Stimulated activated effector memory CD8-positive, alpha-beta T cell treated with anti-CD3 and anti-CD28 coated beads, Interleukin-12 subunit alpha, Interleukin-12 subunit beta, amount 100 ng/mL, for 72 hours (primary cell): ENCODE results near the gene PFAS.
"Not testable (repeated sequence)": the region's sequence is repeated elsewhere in the genome, so short reads cannot be mapped to it uniquely, and the experiment has no call there.

Source experiments
- ATAC-seq: fragments of 150-1000 bp; cut with Tn5 transposase; 2 replicates; pipeline ENCODE4 v1.10.0; 2021
- DNase-seq, 2 donors: peaks; one replicate each; pipeline ENCODE4 v3.0.0; 2021 to 2022; ENCODE audit warnings: low spot score in 2 of 2
- H3K27ac Mint-ChIP-seq: one replicate; pipeline ENCODE4 v1.8.0; 2022; ENCODE audit warnings: mild to moderate bottlenecking, mixed read lengths
- H3K36me3 Mint-ChIP-seq: one replicate; pipeline ENCODE4 v1.8.0; 2022; ENCODE audit warnings: mild to moderate bottlenecking, mixed read lengths
- H3K4me1 Mint-ChIP-seq: one replicate; pipeline ENCODE4 v1.8.0; 2022; ENCODE audit warnings: mixed read lengths
- H3K4me3 Mint-ChIP-seq: one replicate; pipeline ENCODE4 v1.8.0; 2022; ENCODE audit warnings: mild to moderate bottlenecking, mixed read lengths
- H3K9me3 Mint-ChIP-seq: one replicate; pipeline ENCODE4 v1.8.0; 2022; ENCODE audit warnings: mixed read lengths

Gene PFAS

GRCh38 chr17:8249621-8250500 lies 772 bp downstream of the PFAS start:
- no peaks in the 10 kb centered on the region for H3K9me3 Mint-ChIP-seq
- DNase-seq (no peak), ATAC-seq (no peak)
- H3K27ac Mint-ChIP-seq, result peak overlapping the region; percentile 98
- peaks cover 42% of the 10 kb centered on the region for H3K4me1 Mint-ChIP-seq
- H3K4me3 Mint-ChIP-seq, result peak overlapping the region; percentile 95
- H3K36me3 Mint-ChIP-seq, result peaks cover 66% of the 10 kb centered on the region

GRCh38 chr17:8251411-8251810 lies 2.3 kb downstream of the PFAS start:
- Mint-ChIP-seq H3K4me1 (peaks cover 26% of the 10 kb centered on the region), H3K36me3 (peaks cover 67% of the 10 kb centered on the region)
- not testable (repeated sequence) for H3K4me3 Mint-ChIP-seq, ATAC-seq, H3K27ac Mint-ChIP-seq, H3K9me3 Mint-ChIP-seq, DNase-seq

GRCh38 chr17:8253801-8254200 lies 4.7 kb downstream of the PFAS start:
- Mint-ChIP-seq H3K9me3 (no peaks in the 10 kb centered on the region), H3K4me1 (peaks cover 17% of the 10 kb centered on the region), H3K4me3 (no peak overlapping the region), H3K27ac (no peak overlapping the region), H3K36me3 (peaks cover 67% of the 10 kb centered on the region)
- DNase-seq (no peak), ATAC-seq (no peak)

- H3K4me3 Mint-ChIP-seq, result no peak overlapping the region
- H3K36me3 Mint-ChIP-seq, result peaks cover 70% of the 10 kb centered on the region
- no peak for ATAC-seq
- no peak overlapping the region for H3K27ac Mint-ChIP-seq
- DNase-seq, result no peak
- H3K9me3 Mint-ChIP-seq, result no peaks in the 10 kb centered on the region
- peaks cover 10% of the 10 kb centered on the region for H3K4me1 Mint-ChIP-seq
These were observed 5.8 kb downstream of the PFAS start for GRCh38 chr17:8254881-8255280.

- Mint-ChIP-seq H3K9me3 (no peaks in the 10 kb centered on the region), H3K36me3 (peaks cover 71% of the 10 kb centered on the region), H3K4me1 (peaks cover 4% of the 10 kb centered on the region), H3K4me3 (no peak overlapping the region), H3K27ac (no peak overlapping the region)
- ATAC-seq, result no peak
- no peak for DNase-seq
These were observed 6.4 kb downstream of the PFAS start for GRCh38 chr17:8255499-8255898.

- H3K4me3 Mint-ChIP-seq, result no peak overlapping the region
- H3K4me1 Mint-ChIP-seq, result no peaks in the 10 kb centered on the region
- no peaks in the 10 kb centered on the region for H3K9me3 Mint-ChIP-seq
- no peak for DNase-seq
- H3K36me3 Mint-ChIP-seq, result peaks cover 77% of the 10 kb centered on the region
- no peak for ATAC-seq
- no peak overlapping the region for H3K27ac Mint-ChIP-seq
These were observed 7.2 kb downstream of the PFAS start for GRCh38 chr17:8256291-8256690.

GRCh38 chr17:8256691-8257090 lies 7.6 kb downstream of the PFAS start:
- Mint-ChIP-seq H3K36me3 (peaks cover 81% of the 10 kb centered on the region), H3K4me1 (no peaks in the 10 kb centered on the region), H3K4me3 (no peak overlapping the region)

GRCh38 chr17:8257801-8258200 lies 8.7 kb downstream of the PFAS start:
- ATAC-seq (peak; percentile 43), DNase-seq (no peak)
- H3K27ac Mint-ChIP-seq, result no peak overlapping the region
- no peaks in the 10 kb centered on the region for H3K4me1 Mint-ChIP-seq
- H3K9me3 Mint-ChIP-seq, result no peaks in the 10 kb centered on the region
- peaks cover 92% of the 10 kb centered on the region for H3K36me3 Mint-ChIP-seq
- H3K4me3 Mint-ChIP-seq, result no peak overlapping the region

More at GRCh38 chr17:8256691-8257090, 7.6 kb downstream of the PFAS start:
- ATAC-seq, result no peak
- H3K9me3 Mint-ChIP-seq, result no peaks in the 10 kb centered on the region
- DNase-seq, result no peak
- H3K27ac Mint-ChIP-seq, result no peak overlapping the region

- no peaks in the 10 kb centered on the region for H3K4me1 Mint-ChIP-seq
- H3K36me3 Mint-ChIP-seq, result peaks cover 96% of the 10 kb centered on the region
- DNase-seq (no peak), ATAC-seq (no peak)
- no peak overlapping the region for H3K27ac Mint-ChIP-seq
- H3K9me3 Mint-ChIP-seq, result no peaks in the 10 kb centered on the region
- H3K4me3 Mint-ChIP-seq, result no peak overlapping the region
These were observed 15.2 kb downstream of the PFAS start for GRCh38 chr17:8264320-8264719.

GRCh38 chr17:8264836-8265542 lies 15.9 kb downstream of the PFAS start:
- H3K36me3 Mint-ChIP-seq, result peaks cover 96% of the 10 kb centered on the region
- H3K4me3 Mint-ChIP-seq, result no peak overlapping the region
- ATAC-seq (no peak), DNase-seq (no peak)
- H3K27ac Mint-ChIP-seq, result no peak overlapping the region
- no peaks in the 10 kb centered on the region for H3K4me1 Mint-ChIP-seq
- no peaks in the 10 kb centered on the region for H3K9me3 Mint-ChIP-seq

- no peaks in the 10 kb centered on the region for H3K4me1 Mint-ChIP-seq
- ATAC-seq, result no peak
- H3K36me3 Mint-ChIP-seq, result peaks cover 95% of the 10 kb centered on the region
- no peaks in the 10 kb centered on the region for H3K9me3 Mint-ChIP-seq
- H3K4me3 Mint-ChIP-seq, result no peak overlapping the region
- DNase-seq, result no peak
- no peak overlapping the region for H3K27ac Mint-ChIP-seq
These were observed 17.8 kb downstream of the PFAS start for GRCh38 chr17:8266648-8267479.

- no peak overlapping the region for H3K27ac Mint-ChIP-seq
- DNase-seq, result no peak
- H3K4me3 Mint-ChIP-seq, result no peak overlapping the region
- no peaks in the 10 kb centered on the region for H3K9me3 Mint-ChIP-seq
- peaks cover 88% of the 10 kb centered on the region for H3K36me3 Mint-ChIP-seq
- no peak for ATAC-seq
- H3K4me1 Mint-ChIP-seq, result no peaks in the 10 kb centered on the region
These were observed 18.5 kb downstream of the PFAS start for GRCh38 chr17:8267480-8268147.

GRCh38 chr17:8268550-8269298 lies 19.6 kb downstream of the PFAS start:
- no peaks in the 10 kb centered on the region for H3K9me3 Mint-ChIP-seq
- no peak overlapping the region for H3K27ac Mint-ChIP-seq
- H3K4me3 Mint-ChIP-seq, result no peak overlapping the region
- H3K4me1 Mint-ChIP-seq, result no peaks in the 10 kb centered on the region
- peaks cover 77% of the 10 kb centered on the region for H3K36me3 Mint-ChIP-seq
- DNase-seq, result no peak
- ATAC-seq, result no peak

- ATAC-seq, result no peak
- Mint-ChIP-seq H3K4me1 (no peaks in the 10 kb centered on the region), H3K27ac (no peak overlapping the region), H3K4me3 (no peak overlapping the region), H3K9me3 (no peaks in the 10 kb centered on the region), H3K36me3 (peaks cover 43% of the 10 kb centered on the region)
- DNase-seq, result no peak
These were observed 23.3 kb downstream of the PFAS start for GRCh38 chr17:8272421-8272820.
